A673 (cell line): ENCODE data around the gene ZEB1. TPM values are rescaled to one million over a fixed set of nuclear protein-coding genes. Genes with fewer than 3 reads are reported as not detected.

Source experiments
- BruUV-seq: library from RNA; stranded (reverse); fragments of 400-500 nt; replicated peaks from 2 replicates; lab custom pipeline; 2021; lab: Mats Ljungman, UMichigan
- CTCF ChIA-PET: fragments of 300-600 bp; sonication (Branson Sonifier 250); formaldehyde crosslinking; loops from one replicate; lab custom pipeline; 2022; ENCODE audit warnings: antibody characterized with exemption; lab: Charles Lee
- POLR2A ChIA-PET: fragments of 300-600 bp; sonication (Branson Sonifier 250); formaldehyde crosslinking; loops from one replicate; lab custom pipeline; 2022; ENCODE audit warnings: antibody characterized with exemption; ENCODE audit not compliant: low non-redundant PET; lab: Charles Lee
- DNase-seq: peaks from one replicate; pipeline ENCODE4 v3.0.0-alpha.2; 2015; ENCODE audit warnings: low spot score
- H3K27ac ChIP-seq: fragments of 200-600 bp; sonication (generic); 2 replicates; pipeline ENCODE4 v1.5.1; 2016; ENCODE audit warnings: mixed run types, low read depth, mild to moderate bottlenecking, mixed read lengths, antibody characterized with exemption, low read length; ENCODE audit not compliant: poor library complexity, severe bottlenecking
- H3K27me3 ChIP-seq: fragments of 200-600 bp; sonication (generic); replicated peaks from 2 replicates; pipeline ENCODE4 v1.6.1; 2017; ENCODE audit warnings: mixed run types, low read depth, mild to moderate bottlenecking, mixed read lengths, antibody characterized with exemption, low read length; ENCODE audit not compliant: insufficient read depth, poor library complexity
- H3K36me3 ChIP-seq: fragments of 200-600 bp; sonication (generic); 2 replicates; pipeline ENCODE4 v1.6.1; 2016; ENCODE audit warnings: mixed run types, mild to moderate bottlenecking, mixed read lengths, antibody characterized with exemption, low read length; ENCODE audit not compliant: insufficient read depth, poor library complexity, severe bottlenecking
- H3K4me1 ChIP-seq: fragments of 200-600 bp; sonication (generic); 2 replicates; pipeline ENCODE4 v1.6.1; 2017; ENCODE audit warnings: mixed run types, mild to moderate bottlenecking, mixed read lengths, antibody characterized with exemption, low read length; ENCODE audit not compliant: insufficient read depth, poor library complexity, severe bottlenecking
- H3K4me3 ChIP-seq: fragments of 200-600 bp; sonication (generic); 2 replicates; pipeline ENCODE4 v1.5.1; 2016; ENCODE audit warnings: low read depth, mixed run types, mild to moderate bottlenecking, mixed read lengths, low read length; ENCODE audit not compliant: poor library complexity, severe bottlenecking
- H3K9me3 ChIP-seq: fragments of 200-600 bp; sonication (generic); 2 replicates; pipeline ENCODE4 v1.6.1; 2016; ENCODE audit warnings: mixed run types, low read depth, mild to moderate bottlenecking, mixed read lengths, antibody characterized with exemption, low read length; ENCODE audit not compliant: poor library complexity, severe bottlenecking
- EZH2 ChIP-seq: fragments of 200-600 bp; sonication (generic); IDR thresholded peaks from 2 replicates; pipeline ENCODE4 v1.6.1; 2017; ENCODE audit warnings: borderline replicate concordance, low read depth, mild to moderate bottlenecking, mixed read lengths, antibody characterized with exemption, low read length; ENCODE audit not compliant: poor library complexity, severe bottlenecking
- intact Hi-C: fragments of 100-400 bp; cut with micrococcal nuclease; formaldehyde crosslinking; loops from one replicate; pipeline ENCODE4 v1.10.0; 2022; ENCODE audit not compliant: unreplicated experiment
- total RNA-seq: library from RNA; stranded (reverse); gene quantifications from 2 replicates; pipeline ENCODE4 v1.2.3, GENCODE V29; 2021
- TF ChIP-seq, protein P1 (sequence below): fragments of 300-800, 200-600 bp; sonication (generic); conservative IDR thresholded peaks from 2 replicates; pipeline ENCODE4 v1.5.1; 2017; ENCODE audit warnings: low read depth, mild to moderate bottlenecking, antibody characterized with exemption, low read length, moderate library complexity, mixed read lengths

ZEB1 gene
- total RNA-seq, 1 experiment from 2014 or later = 8.3 TPM

DNA sequence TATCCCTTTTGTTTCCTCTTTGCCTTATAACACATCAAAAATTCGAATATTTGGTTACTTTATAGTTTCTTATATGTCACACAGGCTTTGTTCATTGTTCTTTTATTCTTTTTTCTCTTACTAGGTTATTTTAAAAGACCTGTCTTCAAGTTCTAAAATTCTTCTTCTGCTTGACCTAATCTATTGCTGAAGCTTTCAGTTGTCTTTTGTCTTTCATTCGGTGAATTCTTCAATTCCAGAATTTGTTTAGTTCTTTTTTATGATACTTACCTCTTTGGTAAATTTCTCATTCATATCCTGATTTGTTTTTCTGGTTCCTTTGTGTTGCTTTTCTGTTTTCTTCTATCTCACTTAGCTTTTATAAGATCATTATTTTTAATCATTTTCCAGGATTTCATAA, 188.4 kb downstream of the ZEB1 start:
- Histone ChIP-seq H3K4me1 (no peaks in the 10 kb centered on the region), H3K4me3 (no peak overlapping the region), H3K27ac (no peak overlapping the region), H3K27me3 (no peaks in the 10 kb centered on the region), H3K9me3 (peaks cover 14% of the 10 kb centered on the region), H3K36me3 (no peaks in the 10 kb centered on the region)
- DNase-seq = no peak
- TF ChIP-seq, protein P1, sequence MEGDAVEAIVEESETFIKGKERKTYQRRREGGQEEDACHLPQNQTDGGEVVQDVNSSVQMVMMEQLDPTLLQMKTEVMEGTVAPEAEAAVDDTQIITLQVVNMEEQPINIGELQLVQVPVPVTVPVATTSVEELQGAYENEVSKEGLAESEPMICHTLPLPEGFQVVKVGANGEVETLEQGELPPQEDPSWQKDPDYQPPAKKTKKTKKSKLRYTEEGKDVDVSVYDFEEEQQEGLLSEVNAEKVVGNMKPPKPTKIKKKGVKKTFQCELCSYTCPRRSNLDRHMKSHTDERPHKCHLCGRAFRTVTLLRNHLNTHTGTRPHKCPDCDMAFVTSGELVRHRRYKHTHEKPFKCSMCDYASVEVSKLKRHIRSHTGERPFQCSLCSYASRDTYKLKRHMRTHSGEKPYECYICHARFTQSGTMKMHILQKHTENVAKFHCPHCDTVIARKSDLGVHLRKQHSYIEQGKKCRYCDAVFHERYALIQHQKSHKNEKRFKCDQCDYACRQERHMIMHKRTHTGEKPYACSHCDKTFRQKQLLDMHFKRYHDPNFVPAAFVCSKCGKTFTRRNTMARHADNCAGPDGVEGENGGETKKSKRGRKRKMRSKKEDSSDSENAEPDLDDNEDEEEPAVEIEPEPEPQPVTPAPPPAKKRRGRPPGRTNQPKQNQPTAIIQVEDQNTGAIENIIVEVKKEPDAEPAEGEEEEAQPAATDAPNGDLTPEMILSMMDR = no peak
- TF ChIP-seq EZH2 = no peak
- intact Hi-C loops = no loop called here
- POLR2A ChIA-PET = no interaction called here
- CTCF ChIA-PET = no interaction called here
- no TSS peak for BruUV-seq

DNA sequence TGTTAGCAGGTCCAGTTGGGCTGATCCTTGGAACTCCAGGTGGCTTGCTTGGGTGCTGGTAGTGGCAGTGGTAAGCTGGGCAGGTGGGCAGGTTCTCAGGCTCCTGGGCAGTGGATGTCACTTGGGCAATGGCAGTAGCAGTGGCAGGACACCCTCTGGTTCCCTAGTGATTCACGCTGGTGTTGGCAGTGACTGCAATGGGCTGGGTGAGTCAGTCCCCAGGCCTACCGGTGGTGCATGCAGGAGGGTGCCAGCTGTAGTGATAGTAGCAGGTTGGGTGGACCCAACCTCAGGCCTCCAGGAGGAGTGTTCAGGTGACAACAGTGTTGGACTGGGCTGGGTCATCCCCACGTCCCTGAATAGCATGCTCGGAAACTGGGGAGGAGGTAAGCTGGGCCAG, 189.2 kb downstream of the ZEB1 start:
- Histone ChIP-seq H3K36me3 (no peaks in the 10 kb centered on the region), H3K27ac (no peak overlapping the region), H3K4me3 (no peak overlapping the region), H3K4me1 (no peaks in the 10 kb centered on the region), H3K9me3 (peaks cover 14% of the 10 kb centered on the region), H3K27me3 (no peaks in the 10 kb centered on the region)
- no peak for TF ChIP-seq EZH2
- TF ChIP-seq, protein P1 = no peak
- DNase-seq = no peak
- ChIA-PET POLR2A (no interaction called here), CTCF (no interaction called here)
- intact Hi-C loops = no loop called here
- no TSS peak for BruUV-seq

DNA sequence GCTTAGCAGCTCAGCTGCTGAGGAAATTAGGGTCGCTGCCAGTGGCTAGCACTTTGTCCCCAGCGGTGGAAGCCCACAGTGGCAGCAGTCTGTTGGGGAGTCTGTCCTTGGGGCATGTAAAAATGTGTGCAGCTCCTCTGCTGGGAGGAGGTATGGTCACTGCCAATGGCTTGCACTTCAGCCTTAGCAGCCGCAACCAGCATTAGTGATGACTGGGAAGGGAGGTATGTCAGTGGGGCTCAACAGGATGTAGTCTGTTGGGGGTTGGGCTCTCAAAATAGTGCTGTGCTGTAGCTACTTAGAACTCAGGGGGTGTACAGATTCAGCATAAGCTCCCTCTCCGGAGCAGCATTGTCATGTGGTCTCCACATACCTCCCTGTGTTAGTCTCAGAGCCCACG, 189.9 kb downstream of the ZEB1 start:
- intact Hi-C loops = no loop called here
- Histone ChIP-seq H3K4me1 (no peaks in the 10 kb centered on the region), H3K27me3 (no peaks in the 10 kb centered on the region), H3K4me3 (no peak overlapping the region), H3K9me3 (peaks cover 14% of the 10 kb centered on the region), H3K27ac (no peak overlapping the region), H3K36me3 (no peaks in the 10 kb centered on the region)
- no TSS peak for BruUV-seq
- CTCF ChIA-PET = no interaction called here
- TF ChIP-seq EZH2 = no peak
- TF ChIP-seq, protein P1 = no peak
- POLR2A ChIA-PET = no interaction called here
- DNase-seq = no peak
